GM12878 (cell line): ENCODE data around the gene GPR52. TPM values are rescaled to one million over a fixed set of nuclear protein-coding genes. Genes with fewer than 3 reads are reported as not detected.

ENCODE experiments used
- ATAC-seq: fragments of 200-7000 bp; cut with Tn5 transposase; 3 replicates; pipeline ENCODE4 v1.9.1; 2020; ENCODE audit warnings: mild to moderate bottlenecking, moderate library complexity
- BruUV-seq: library from RNA; stranded (reverse); fragments of 400-500 nt; replicated peaks from 2 replicates; lab custom pipeline; 2021; lab: Mats Ljungman, UMichigan
- CTCF ChIA-PET: fragments of 300-600 bp; sonication (Branson Sonifier 250); formaldehyde crosslinking; extraction: SDS; loops from one replicate; lab custom pipeline; 2021; ENCODE audit warnings: inconsistent platforms; lab: Yijun Ruan, JAX
- POLR2A ChIA-PET: fragments of 350-600 bp; formaldehyde crosslinking; extraction: SDS; loops from one replicate; lab custom pipeline; 2021; ENCODE audit warnings: inconsistent platforms; lab: Charles Lee
- RAD21 ChIA-PET: fragments of 300-600 bp; sonication (Branson Sonifier 250); formaldehyde crosslinking; loops from one replicate; lab custom pipeline; 2023; ENCODE audit warnings: antibody characterized with exemption; ENCODE audit not compliant: unreplicated experiment; lab: Charles Lee
- SMC1A ChIA-PET: fragments of 300-600 bp; sonication (Branson Sonifier 250); formaldehyde crosslinking; loops from one replicate; lab custom pipeline; 2023; ENCODE audit not compliant: unreplicated experiment, uncharacterized antibody; lab: Charles Lee
- DNase-seq: peaks from one replicate; pipeline ENCODE4 v3.0.0-alpha.2; 2011; ENCODE audit warnings: low read depth, low spot score
- FAIRE-seq: peaks from 3 replicates; lab custom pipeline; 2011; peaks lifted over from hg19 to GRCh38; lab: Jason Lieb, UNC
- H2AFZ ChIP-seq: 2 replicates; pipeline ENCODE4 v1.6.0; 2011; ENCODE audit warnings: low read depth, low read length, control low read depth; ENCODE audit not compliant: control insufficient read depth
- H3K27ac ChIP-seq: 2 replicates; pipeline ENCODE4 v1.5.1; 2011; ENCODE audit warnings: control low read depth; ENCODE audit not compliant: control insufficient read depth, insufficient read depth
- H3K27me3 ChIP-seq, 2 experiments: replicated peaks in 1 of 2; 2 replicates each; pipeline versions ENCODE4 v1.6.0 to v1.6.1; 2011; ENCODE audit warnings: low read length in 1 of 2; ENCODE audit not compliant: control insufficient read depth in 2 of 2, insufficient read depth in 2 of 2
- H3K36me3 ChIP-seq, 2 experiments: 2 replicates each; pipeline ENCODE4 v1.5.1; 2011; ENCODE audit warnings: low read length in 1 of 2; ENCODE audit not compliant: control insufficient read depth in 2 of 2, insufficient read depth in 2 of 2
- H3K4me1 ChIP-seq: 2 replicates; pipeline ENCODE4 v1.6.1; 2011; ENCODE audit warnings: mild to moderate bottlenecking, low read length, moderate library complexity, mixed read lengths; ENCODE audit not compliant: control insufficient read depth, insufficient read depth
- H3K4me2 ChIP-seq: 2 replicates; pipeline ENCODE4 v1.6.0; 2011; ENCODE audit warnings: control low read depth; ENCODE audit not compliant: control insufficient read depth, insufficient read depth
- H3K4me3 ChIP-seq: fragments of 200-600 bp; sonication (generic); 2 replicates; pipeline ENCODE4 v1.5.1; 2016
- H3K79me2 ChIP-seq: 2 replicates; pipeline ENCODE4 v1.6.0; 2011; ENCODE audit warnings: low read length; ENCODE audit not compliant: control insufficient read depth, insufficient read depth
- H3K9ac ChIP-seq: 2 replicates; pipeline ENCODE4 v1.8.0; 2011; ENCODE audit warnings: low read length, control low read depth, mixed read lengths; ENCODE audit not compliant: control insufficient read depth, insufficient read depth
- H3K9me3 ChIP-seq: replicated peaks from 3 replicates; pipeline ENCODE4 v1.5.1; 2011; ENCODE audit warnings: mild to moderate bottlenecking, low read length; ENCODE audit not compliant: control insufficient read depth, insufficient read depth
- H4K20me1 ChIP-seq: 2 replicates; pipeline ENCODE4 v1.6.0; 2011; ENCODE audit not compliant: control insufficient read depth, insufficient read depth
- BCLAF1 ChIP-seq: fragments of 450-650 bp; IDR thresholded peaks from 2 replicates; pipeline ENCODE4 v1.6.1; 2017; ENCODE audit warnings: antibody characterized with exemption, mild to moderate bottlenecking, moderate library complexity
- CHD1 ChIP-seq: IDR thresholded peaks from 2 replicates; pipeline ENCODE4 v1.6.1; 2012; ENCODE audit warnings: low read depth, low read length, improper control_type of control experiment
- EGR1 ChIP-seq, 2 experiments: IDR thresholded peaks; 1 replicate in 1 of 2; 2 replicates in 1 of 2; pipeline ENCODE4 v1.6.1; 2011 to 2012; ENCODE audit warnings: low read depth in 2 of 2, low read length in 2 of 2, borderline replicate concordance in 1 of 2, mild to moderate bottlenecking in 1 of 2, moderate library complexity in 1 of 2
- IKZF2 ChIP-seq, 2 experiments: fragments of 450-650 bp; IDR thresholded peaks; 2 replicates each; pipeline ENCODE4 v1.6.1; 2017; ENCODE audit warnings: mild to moderate bottlenecking in 2 of 2, moderate library complexity in 2 of 2
- PAX8 ChIP-seq: fragments of 450-650 bp; IDR thresholded peaks from 2 replicates; pipeline ENCODE4 v1.6.1; 2017; ENCODE audit warnings: mild to moderate bottlenecking, moderate library complexity
- RAD21 ChIP-seq: IDR thresholded peaks from 2 replicates; pipeline ENCODE4 v1.6.1; 2011; ENCODE audit warnings: mild to moderate bottlenecking, low read depth, low read length, moderate library complexity; ENCODE audit not compliant: insufficient read depth
- WGBS: methylation state at CpG from one replicate; pipeline ENCODE4 v1.1.6; 2016; ENCODE audit warnings: low lambda C conversion rate; ENCODE audit not compliant: insufficient replicate concordance, insufficient coverage; ENCODE audit errors: missing lambda C conversion rate; 5-methylcytosine and 5-hydroxymethylcytosine counted together
- in situ Hi-C: fragments of 300-500 bp; cut with MboI; formaldehyde crosslinking; loops from 9 replicates; pipeline ENCODE4 v1.14.3; 2018; ENCODE audit warnings: mixed read lengths
- intact Hi-C: fragments of 100-400 bp; cut with micrococcal nuclease; formaldehyde crosslinking; loops from one replicate; pipeline ENCODE4 v1.14.2; 2022; ENCODE audit not compliant: unreplicated experiment
- polyA plus RNA-seq, 11 experiments: library from polyadenylated mRNA; depleted of rRNA in 4 of 11; unstranded in 6 of 11; stranded (reverse) in 5 of 11; fragments of >200 nt; fragmentation: Nextera tagmentation in 4 of 11; fragmentation: Illumina TruSeq in 1 of 11; extraction: Ambion mirVana in 4 of 11; extraction: Trizol in 1 of 11; gene quantifications; 1 replicate in 1 of 11; 2 replicates in 10 of 11; pipeline versions ENCODE4 v1.2.1 to v1.2.3, GENCODE V29; 2011 to 2016; ENCODE audit warnings: inconsistent platforms in 2 of 11, missing spikeins in 2 of 11, low read depth in 1 of 11
- total RNA-seq, 4 experiments: library from RNA; depleted of rRNA in 3 of 4; stranded (reverse); fragments of >200 nt in 3 of 4; fragmentation: Illumina TruSeq in 1 of 4; extraction: Trizol in 1 of 4; gene quantifications; 2 replicates each; pipeline versions ENCODE4 v1.2.1 to v1.2.3, GENCODE V29; 2013 to 2021
- TF ChIP-seq, protein P1 (sequence below): IDR thresholded peaks from 2 replicates; pipeline ENCODE4 v1.6.1; 2011; ENCODE audit warnings: low read depth, mild to moderate bottlenecking, low read length, moderate library complexity, borderline replicate concordance; ENCODE audit errors: extremely low read depth
- TF ChIP-seq, protein P2 (sequence below): fragments of 450-650 bp; conservative IDR thresholded peaks from 2 replicates; pipeline ENCODE4 v1.6.1; 2017; ENCODE audit warnings: mild to moderate bottlenecking, moderate library complexity
- TF ChIP-seq, protein P3 (sequence below): fragments of 450-650 bp; IDR thresholded peaks from 2 replicates; pipeline ENCODE4 v1.6.1; 2018; ENCODE audit warnings: borderline replicate concordance, mild to moderate bottlenecking; ENCODE audit not compliant: partially characterized antibody

Gene GPR52
- total and polyA plus RNA-seq, 10 of the 15 experiments (the other 5 are each of a cell fraction or from before 2014, with no cell fraction given), result 0.20 to 16.4 (median 3.2) TPM; not detected in 4

DNA sequence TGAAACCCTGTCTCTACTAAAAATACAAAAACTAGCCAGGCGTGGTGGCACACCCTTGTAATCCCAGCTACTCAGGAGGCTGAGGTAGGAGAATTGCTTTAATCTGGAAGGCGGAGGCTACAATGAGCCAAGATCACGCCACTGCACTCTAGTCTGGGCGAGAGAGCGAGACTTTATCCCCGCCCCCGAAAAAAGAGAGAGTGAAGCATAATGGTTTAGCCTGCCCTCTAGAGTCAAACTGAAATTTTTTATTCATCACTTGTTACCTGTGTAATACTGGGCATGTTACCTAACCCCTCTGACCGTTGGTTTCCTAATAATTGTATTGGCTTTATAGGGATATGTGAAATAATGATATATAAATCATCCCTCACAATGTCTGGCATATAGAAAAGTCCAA lies 18.8 kb downstream of the GPR52 start (continued):
- TF ChIP-seq, protein P1, sequence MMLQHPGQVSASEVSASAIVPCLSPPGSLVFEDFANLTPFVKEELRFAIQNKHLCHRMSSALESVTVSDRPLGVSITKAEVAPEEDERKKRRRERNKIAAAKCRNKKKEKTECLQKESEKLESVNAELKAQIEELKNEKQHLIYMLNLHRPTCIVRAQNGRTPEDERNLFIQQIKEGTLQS, result no peak
- TF ChIP-seq, protein P2, sequence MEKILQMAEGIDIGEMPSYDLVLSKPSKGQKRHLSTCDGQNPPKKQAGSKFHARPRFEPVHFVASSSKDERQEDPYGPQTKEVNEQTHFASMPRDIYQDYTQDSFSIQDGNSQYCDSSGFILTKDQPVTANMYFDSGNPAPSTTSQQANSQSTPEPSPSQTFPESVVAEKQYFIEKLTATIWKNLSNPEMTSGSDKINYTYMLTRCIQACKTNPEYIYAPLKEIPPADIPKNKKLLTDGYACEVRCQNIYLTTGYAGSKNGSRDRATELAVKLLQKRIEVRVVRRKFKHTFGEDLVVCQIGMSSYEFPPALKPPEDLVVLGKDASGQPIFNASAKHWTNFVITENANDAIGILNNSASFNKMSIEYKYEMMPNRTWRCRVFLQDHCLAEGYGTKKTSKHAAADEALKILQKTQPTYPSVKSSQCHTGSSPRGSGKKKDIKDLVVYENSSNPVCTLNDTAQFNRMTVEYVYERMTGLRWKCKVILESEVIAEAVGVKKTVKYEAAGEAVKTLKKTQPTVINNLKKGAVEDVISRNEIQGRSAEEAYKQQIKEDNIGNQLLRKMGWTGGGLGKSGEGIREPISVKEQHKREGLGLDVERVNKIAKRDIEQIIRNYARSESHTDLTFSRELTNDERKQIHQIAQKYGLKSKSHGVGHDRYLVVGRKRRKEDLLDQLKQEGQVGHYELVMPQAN, result no peak
- TF ChIP-seq, protein P3, sequence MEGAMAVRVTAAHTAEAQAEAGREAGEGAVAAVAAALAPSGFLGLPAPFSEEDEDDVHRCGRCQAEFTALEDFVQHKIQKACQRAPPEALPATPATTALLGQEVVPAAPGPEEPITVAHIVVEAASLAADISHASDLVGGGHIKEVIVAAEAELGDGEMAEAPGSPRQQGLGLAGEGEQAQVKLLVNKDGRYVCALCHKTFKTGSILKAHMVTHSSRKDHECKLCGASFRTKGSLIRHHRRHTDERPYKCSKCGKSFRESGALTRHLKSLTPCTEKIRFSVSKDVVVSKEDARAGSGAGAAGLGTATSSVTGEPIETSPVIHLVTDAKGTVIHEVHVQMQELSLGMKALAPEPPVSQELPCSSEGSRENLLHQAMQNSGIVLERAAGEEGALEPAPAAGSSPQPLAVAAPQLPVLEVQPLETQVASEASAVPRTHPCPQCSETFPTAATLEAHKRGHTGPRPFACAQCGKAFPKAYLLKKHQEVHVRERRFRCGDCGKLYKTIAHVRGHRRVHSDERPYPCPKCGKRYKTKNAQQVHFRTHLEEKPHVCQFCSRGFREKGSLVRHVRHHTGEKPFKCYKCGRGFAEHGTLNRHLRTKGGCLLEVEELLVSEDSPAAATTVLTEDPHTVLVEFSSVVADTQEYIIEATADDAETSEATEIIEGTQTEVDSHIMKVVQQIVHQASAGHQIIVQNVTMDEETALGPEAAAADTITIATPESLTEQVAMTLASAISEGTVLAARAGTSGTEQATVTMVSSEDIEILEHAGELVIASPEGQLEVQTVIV, result no peak
- TF ChIP-seq, all 136 proteins: peak for 0

DNA sequence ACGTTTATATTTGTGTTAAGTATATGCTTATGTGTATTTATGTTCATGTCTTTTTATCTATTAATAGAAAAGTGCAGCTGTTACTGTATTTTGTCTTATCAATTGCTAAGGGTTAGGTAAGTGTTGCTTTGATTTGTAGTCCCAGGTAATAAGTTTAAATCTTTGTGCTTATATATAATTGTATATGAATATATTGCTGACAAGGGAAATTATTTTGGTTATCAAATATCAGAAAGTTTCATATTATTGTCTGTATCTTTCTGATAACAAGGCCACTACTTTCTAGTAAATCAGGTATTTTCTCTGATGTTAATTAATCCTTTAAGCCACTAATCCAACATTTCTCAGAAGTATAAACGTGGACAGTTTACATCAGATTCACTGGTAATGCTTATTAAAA lies 21.3 kb downstream of the GPR52 start:
- H3K9ac ChIP-seq, result no peak overlapping the region
- RAD21 ChIA-PET, result no interaction called here
- FAIRE-seq, result no peak
- TF ChIP-seq BCLAF1 (no peak), CHD1 (no peak), EGR1 (IDR thresholded peaks at IDR 0.05; ENCODE audit: borderline replicate concordance in 1 of 2, low read depth in 2 of 2, low read length in 2 of 2) (no peak), RAD21 (no peak), PAX8 (no peak), IKZF2 (IDR thresholded peaks at IDR 0.05) (no peak)
- TF ChIP-seq, all 136 proteins: peak for 0
- DNase-seq, result no peak
- ChIA-PET POLR2A (no interaction called here), SMC1A (no interaction called here), CTCF (no interaction called here)
- intact Hi-C loops (no loop called here), in situ Hi-C loops (no loop called here)
- Histone ChIP-seq H3K27me3 (no peaks in the 10 kb centered on the region), H3K79me2 (no peaks in the 10 kb centered on the region), H3K4me1 (no peaks in the 10 kb centered on the region), H3K36me3 (peaks cover 0 to 6% of the 10 kb centered on the region in 2 experiments; a peak in 1 of 4 replicates), H3K9me3 (no peaks in the 10 kb centered on the region), H3K4me3 (no peak overlapping the region), H2AFZ (no peak overlapping the region), H3K27ac (no peak overlapping the region), H3K4me2 (no peak overlapping the region), H4K20me1 (0 out of 2 replicates have a peak, but pooled peaks cover 2% of the 10 kb centered on the region)
- no TSS peak for BruUV-seq
- WGBS, result 51% methylated on average over 2 of the region's 2 CpGs
- no peak for ATAC-seq
